ENCODE results near the gene NAA80. TPM values are rescaled to one million over a fixed set of nuclear protein-coding genes. Genes with fewer than 3 reads are reported as not detected.

NAA80 gene
- total RNA-seq, 1 donor from 2014 or later, result 8.5 TPM

DNA sequence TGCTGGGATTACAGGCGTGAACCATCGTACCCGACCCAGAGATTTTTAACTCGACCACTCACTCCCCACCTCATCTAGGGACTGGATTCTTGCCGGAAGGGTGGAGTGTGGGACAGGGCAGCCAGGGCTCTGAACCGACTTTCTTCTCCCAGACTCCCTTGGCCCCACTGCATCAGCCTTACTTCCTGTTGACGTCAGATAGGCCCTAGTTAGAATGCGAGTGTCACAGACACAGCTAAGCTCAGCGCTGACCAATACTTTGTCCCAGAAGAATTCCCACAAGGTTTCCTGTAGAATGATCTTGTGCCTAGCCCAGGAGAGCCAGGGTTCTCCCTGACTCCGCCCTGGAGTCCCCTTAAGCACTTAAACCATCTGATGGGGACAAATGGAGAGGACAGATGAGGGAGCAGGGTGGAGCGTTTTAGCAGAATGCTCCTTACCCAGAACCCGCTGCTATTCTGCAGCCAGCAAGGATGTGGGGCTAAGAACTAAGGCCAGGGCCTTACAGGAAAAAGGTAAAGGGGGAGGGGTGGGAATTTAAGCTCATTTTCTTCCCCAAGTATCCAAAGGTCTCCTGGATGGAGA is 34.6 kb upstream of the NAA80 start:
- no peak for DNase-seq (ENCODE audit: low spot score)
- intact Hi-C loops (cut with DNase I), result no loop called here

DNA sequence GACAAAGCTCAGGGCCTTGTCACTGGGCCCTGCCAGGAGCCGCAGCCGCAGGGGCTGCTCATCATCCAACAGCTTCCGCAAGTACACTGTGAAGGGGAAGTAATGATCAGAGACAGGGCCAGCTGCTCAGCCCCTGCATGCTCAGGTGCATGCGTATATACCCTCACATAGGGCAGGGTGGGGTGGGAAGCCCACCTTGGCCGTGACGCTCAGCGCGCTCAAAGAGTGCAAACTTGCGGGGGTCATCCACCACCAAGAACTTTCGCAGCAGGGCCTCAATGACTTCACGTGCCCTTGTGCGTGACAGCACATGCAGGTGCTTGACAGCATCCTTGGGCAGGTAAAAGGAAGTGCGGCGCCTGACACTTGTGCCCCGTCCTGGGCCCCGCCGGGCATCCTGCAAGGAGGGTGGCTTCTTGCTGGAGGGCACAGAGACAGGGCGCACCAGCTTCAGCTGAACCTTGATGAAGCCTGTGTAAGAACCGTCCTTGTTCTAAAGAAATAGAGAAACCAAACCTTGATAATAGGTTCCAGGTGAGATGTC is 32.2 kb upstream of the NAA80 start:
- DNase-seq (ENCODE audit: low spot score), result no peak
- intact Hi-C loops (cut with DNase I), result no loop called here

- DNase-seq (ENCODE audit: low spot score), result no peak
- intact Hi-C loops (cut with DNase I), result no loop called here
These were observed 31.1 kb upstream of the NAA80 start for GRCh38 chr3:50330330-50330729.

- intact Hi-C loops (cut with DNase I), result loop anchor here (5.0 kb wide), 1 partner anchor 41 kb away; no protein-coding TSS in a partner anchor
- DNase-seq (ENCODE audit: low spot score), result peak; percentile 99
These were observed 28.9 kb upstream of the NAA80 start, which contains the start of gene TUSC2 for GRCh38 chr3:50327943-50328691. TUSC2 (minus strand) TSS chr3:50328223; CDS start chr3:50328099, 124 bp downstream.

GRCh38 chr3:50327129-50327528 is 27.9 kb upstream of the NAA80 start:
- no peak for DNase-seq (ENCODE audit: low spot score)
- intact Hi-C loops (cut with DNase I), result loop anchor here (5.0 kb wide), 1 partner anchor 40 kb away; no protein-coding TSS in a partner anchor

GRCh38 chr3:50326182-50326541 is 27.0 kb upstream of the NAA80 start:
- no peak for DNase-seq (ENCODE audit: low spot score)
- intact Hi-C loops (cut with DNase I), result loop anchor here (5.0 kb wide), 1 partner anchor 39 kb away; no protein-coding TSS in a partner anchor

- intact Hi-C loops (cut with DNase I), result loop anchor here (2.0 to 5.0 kb wide), 2 partner anchors 38 to 51 kb away; no protein-coding TSS in a partner anchor
- DNase-seq (ENCODE audit: low spot score), result no peak
These were observed 26.4 kb upstream of the NAA80 start for GRCh38 chr3:50325497-50326181.

GRCh38 chr3:50325113-50325480 is 25.9 kb upstream of the NAA80 start:
- intact Hi-C loops (cut with DNase I), result loop anchor here (2.0 to 5.0 kb wide), 2 partner anchors 38 to 50 kb away; no protein-coding TSS in a partner anchor
- no peak for DNase-seq (ENCODE audit: low spot score)

- DNase-seq (ENCODE audit: low spot score), result no peak
- intact Hi-C loops (cut with DNase I), result loop anchor here (2.0 to 5.0 kb wide), 4 partner anchors 37 to 132 kb away; partner anchors contain the start of genes GNAI2 and GNAT1
These were observed 25.3 kb upstream of the NAA80 start for GRCh38 chr3:50324351-50325112.

- DNase-seq (ENCODE audit: low spot score), result peak; percentile 89
- intact Hi-C loops (cut with DNase I), result loop anchor here (1.0 to 5.0 kb wide), 4 partner anchors 23 to 131 kb away; partner anchors contain the start of genes GNAI2 and GNAT1
These were observed 24.5 kb upstream of the NAA80 start for GRCh38 chr3:50323614-50324199.

DNA sequence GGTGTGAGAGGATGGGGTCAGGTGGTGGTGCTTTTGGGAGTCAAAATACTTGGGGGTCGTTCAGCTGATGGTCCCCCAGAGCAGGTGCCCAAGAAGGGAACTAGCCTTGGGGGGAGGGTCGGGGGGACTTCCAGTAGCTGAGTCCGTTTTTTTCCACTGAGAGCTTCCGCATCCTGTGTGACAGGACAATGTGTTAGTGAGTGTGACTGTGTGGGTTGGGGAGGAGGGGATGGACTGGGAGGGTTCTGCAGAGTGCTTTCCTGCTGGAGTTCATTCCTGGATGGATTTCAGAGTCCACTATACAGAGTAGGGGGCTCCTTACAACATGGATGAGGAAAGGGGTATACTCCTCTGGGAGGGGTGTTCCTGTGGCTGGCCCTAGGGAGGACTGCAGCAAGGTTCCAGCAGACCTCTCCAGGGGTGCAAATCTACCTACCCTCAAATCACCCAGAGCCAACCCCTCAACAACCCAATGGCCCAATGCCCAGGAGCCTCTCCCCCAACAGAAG is 23.9 kb upstream of the NAA80 start:
- intact Hi-C loops (cut with DNase I), result loop anchor here (1.0 to 5.0 kb wide), 3 partner anchors 23 to 131 kb away; partner anchors contain the start of genes GNAI2 and GNAT1

DNA sequence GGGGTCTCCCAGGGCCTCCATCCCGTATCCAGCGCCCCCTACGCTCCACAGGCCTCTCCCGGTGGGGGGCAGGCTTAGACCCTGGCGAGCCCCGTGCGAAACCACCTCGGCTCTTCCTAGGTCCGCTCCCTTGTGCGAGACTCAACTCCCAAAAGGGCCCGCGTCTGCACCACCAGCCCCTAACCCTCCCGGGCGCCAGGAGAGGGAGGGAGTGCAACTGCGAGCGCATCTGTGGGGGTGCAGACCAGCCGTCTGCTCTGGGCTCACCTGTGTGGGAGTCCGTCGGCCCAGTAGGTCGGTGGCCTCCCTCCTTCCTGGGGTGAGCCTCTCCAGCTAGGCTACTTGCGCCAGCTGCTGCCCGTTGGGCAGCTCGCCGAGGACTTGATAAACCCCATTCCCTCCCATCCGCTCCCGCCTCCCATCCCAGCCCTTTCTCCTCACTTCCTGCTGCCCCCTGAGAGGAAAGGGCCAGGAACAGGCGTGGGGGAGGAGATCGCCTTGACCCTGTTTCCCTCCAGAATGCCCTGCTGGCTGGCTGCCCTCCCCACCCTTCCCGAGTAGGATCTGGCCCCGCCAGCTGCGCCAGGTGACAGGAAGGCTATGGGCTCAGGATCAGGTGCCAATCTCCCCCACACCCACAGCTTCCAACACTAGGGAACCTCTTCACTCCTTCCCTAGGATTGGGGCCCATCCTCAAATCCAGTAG is 23.3 kb upstream of the NAA80 start, which contains the start of gene HYAL2:
Gene HYAL2 (minus strand): TSS at position 360 of the 706 bp plus-strand sequence. CDS start 2,256 bp downstream, outside the sequence.
- intact Hi-C loops (cut with DNase I), result loop anchor here (1.0 to 5.0 kb wide), 3 partner anchors 22 to 130 kb away; partner anchors contain the start of genes GNAI2 and GNAT1
- no peak for DNase-seq (ENCODE audit: low spot score)

More for the DNA sequence above, 23.9 kb upstream of the NAA80 start:
- DNase-seq (ENCODE audit: low spot score), result no peak

- no peak for DNase-seq (ENCODE audit: low spot score)
- intact Hi-C loops (cut with DNase I), result loop anchor here (5.0 kb wide), 2 partner anchors 85 to 130 kb away; partner anchors contain the start of genes GNAI2 and GNAT1
These were observed 22.8 kb upstream of the NAA80 start for GRCh38 chr3:50322115-50322385.

GRCh38 chr3:50321336-50322114 is 22.3 kb upstream of the NAA80 start:
- peak; percentile 94 for DNase-seq (ENCODE audit: low spot score)
- intact Hi-C loops (cut with DNase I), result loop anchor here (5.0 kb wide), 2 partner anchors 84 to 129 kb away; partner anchors contain the start of genes GNAI2 and GNAT1

DNA sequence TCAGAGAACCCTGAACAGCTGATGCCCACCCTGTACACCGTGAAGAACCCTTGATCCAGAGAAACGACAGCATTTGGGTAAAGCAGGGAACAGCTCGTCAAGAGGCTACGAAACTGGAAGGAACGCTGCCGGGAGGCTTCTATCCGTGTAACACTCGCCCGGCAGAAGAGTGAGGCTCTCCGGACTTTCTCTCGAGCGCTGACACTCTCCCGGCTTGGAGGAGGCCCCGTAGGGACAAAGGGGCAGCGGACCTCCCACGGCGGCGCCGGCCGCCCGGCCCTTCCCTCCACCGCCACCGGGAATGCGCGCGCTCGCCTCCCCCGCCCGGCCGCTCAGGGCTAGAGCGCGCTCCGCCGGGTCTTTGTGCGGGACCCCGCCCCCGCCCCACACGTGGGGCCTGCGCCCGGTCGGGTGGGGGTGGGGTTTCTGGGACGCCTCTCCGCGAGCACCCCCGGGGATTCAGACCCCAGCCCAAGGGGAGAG is 21.7 kb upstream of the NAA80 start:
- DNase-seq (ENCODE audit: low spot score), result peak; percentile 91
- intact Hi-C loops (cut with DNase I), result loop anchor here (5.0 kb wide), 2 partner anchors 84 to 129 kb away; partner anchors contain the start of genes GNAI2 and GNAT1

GRCh38 chr3:50319894-50320625 is 20.9 kb upstream of the NAA80 start:
- intact Hi-C loops (cut with DNase I), result loop anchor here (5.0 kb wide), 2 partner anchors 83 to 128 kb away; partner anchors contain the start of genes GNAI2 and GNAT1
- no peak for DNase-seq (ENCODE audit: low spot score)

Measured in cardiac septum (tissue), 1 donor.